Uterus (tissue), 4 donors: ENCODE data around the gene ARFGEF3. TPM values are rescaled to one million over a fixed set of nuclear protein-coding genes. Genes with fewer than 3 reads are reported as not detected.

ENCODE experiments used
- DNase-seq, 2 donors: peaks; one replicate each; pipeline ENCODE4 v3.0.0-alpha.2; 2019 to 2020
- H3K27ac ChIP-seq, 2 donors: fragments of 200-600 bp; sonication (generic); 1 replicate in 1 of 2; 2 replicates in 1 of 2; pipeline ENCODE4 v1.5.1; 2016 to 2018
- H3K27me3 ChIP-seq, 2 donors: fragments of 200-600 bp; sonication (generic); one replicate each; pipeline ENCODE4 v1.5.1; 2018 to 2019; ENCODE audit warnings: control low read depth in 1 of 2
- H3K36me3 ChIP-seq, 2 donors: fragments of 200-600 bp; sonication (generic); one replicate each; pipeline ENCODE4 v1.5.1; 2019; ENCODE audit warnings: control low read depth in 1 of 2
- H3K4me1 ChIP-seq, 2 donors: fragments of 200-600 bp; sonication (generic); one replicate each; pipeline ENCODE4 v1.5.1; 2018 to 2019; ENCODE audit warnings: control low read depth in 1 of 2
- H3K4me3 ChIP-seq, 2 donors: fragments of 200-600 bp; sonication (generic); 1 replicate in 1 of 2; 2 replicates in 1 of 2; pipeline ENCODE4 v1.5.1; 2018 to 2019; ENCODE audit warnings: mild to moderate bottlenecking in 1 of 2
- H3K9me3 ChIP-seq, 2 donors: fragments of 200-600 bp; sonication (generic); one replicate each; pipeline ENCODE4 v1.5.1; 2019; ENCODE audit warnings: control low read depth in 1 of 2
- CTCF ChIP-seq, 4 experiments: fragments of 200-600 bp in 2 of 4; fragments of 450-650 bp in 2 of 4; sonication (generic) in 2 of 4; IDR thresholded peaks; one replicate each; pipeline ENCODE4 v1.5.1; 2016 to 2019; ENCODE audit warnings: antibody characterized with exemption in 4 of 4, mild to moderate bottlenecking in 2 of 4, moderate library complexity in 1 of 4
- POLR2A ChIP-seq, 2 donors: fragments of 450-650 bp; IDR thresholded peaks; one replicate each; pipeline ENCODE4 v1.6.1; 2016; ENCODE audit warnings: antibody characterized with exemption in 2 of 2, mild to moderate bottlenecking in 1 of 2, moderate library complexity in 1 of 2
- intact Hi-C: fragments of 100-400 bp; cut with DNase I; formaldehyde crosslinking; loops from one replicate; pipeline ENCODE4 v1.15.1; 2023; ENCODE audit warnings: low total_unique reads
- total RNA-seq, 4 donors: library from RNA; depleted of rRNA in 3 of 4; stranded (reverse); fragments of >200 nt in 3 of 4; gene quantifications; one replicate each; pipeline versions ENCODE4 v1.1.0 to v1.2.4, GENCODE V29; 2014 to 2023
- donor health status: DM: yes; HTN: yes; CAD: no.

The ARFGEF3 gene
- total RNA-seq, 4 donors from 2014 or later, result 0.88 to 5.8 (median 2.4) TPM

- Histone ChIP-seq H3K36me3 (no peaks in the 10 kb centered on the region), H3K27me3 (no peaks in the 10 kb centered on the region), H3K4me1 (no peaks in the 10 kb centered on the region), H3K27ac (no peak overlapping the region), H3K4me3 (no peak overlapping the region), H3K9me3 (no peaks in the 10 kb centered on the region)
- no peak for TF ChIP-seq CTCF (IDR thresholded peaks at IDR 0.05)
- TF ChIP-seq POLR2A (IDR thresholded peaks at IDR 0.05), result no peak
- no peak for DNase-seq
- intact Hi-C loops, result no loop called here
These were observed 104.4 kb downstream of the ARFGEF3 start for GRCh38 chr6:138266095-138266494.

- no peaks in the 10 kb centered on the region for H3K27me3 ChIP-seq
- intact Hi-C loops, result no loop called here
- no peaks in the 10 kb centered on the region for H3K9me3 ChIP-seq
- TF ChIP-seq CTCF (IDR thresholded peaks at IDR 0.05) (no peak), POLR2A (IDR thresholded peaks at IDR 0.05) (no peak)
- H3K27ac ChIP-seq, result no peak overlapping the region
- no peak for DNase-seq
- no peaks in the 10 kb centered on the region for H3K4me1 ChIP-seq
- H3K4me3 ChIP-seq, result no peak overlapping the region
- no peaks in the 10 kb centered on the region for H3K36me3 ChIP-seq
These were observed 106.5 kb downstream of the ARFGEF3 start for GRCh38 chr6:138267971-138268895.

- intact Hi-C loops, result no loop called here
- DNase-seq, result no peak
These were observed 109.7 kb downstream of the ARFGEF3 start for GRCh38 chr6:138271451-138271850.

GRCh38 chr6:138272533-138273315 lies 111.0 kb downstream of the ARFGEF3 start:
- Histone ChIP-seq H3K36me3 (no peaks in the 10 kb centered on the region), H3K4me3 (no peak overlapping the region), H3K9me3 (no peaks in the 10 kb centered on the region), H3K27me3 (no peaks in the 10 kb centered on the region), H3K4me1 (no peaks in the 10 kb centered on the region), H3K27ac (no peak overlapping the region)
- intact Hi-C loops, result no loop called here
- no peak for DNase-seq
- no peak for TF ChIP-seq CTCF (IDR thresholded peaks at IDR 0.05)
- TF ChIP-seq POLR2A (IDR thresholded peaks at IDR 0.05), result no peak

More at GRCh38 chr6:138271451-138271850, 109.7 kb downstream of the ARFGEF3 start:
- Histone ChIP-seq H3K4me3 (no peak overlapping the region), H3K27ac (no peak overlapping the region), H3K36me3 (no peaks in the 10 kb centered on the region), H3K9me3 (no peaks in the 10 kb centered on the region), H3K27me3 (no peaks in the 10 kb centered on the region), H3K4me1 (no peaks in the 10 kb centered on the region)
- TF ChIP-seq POLR2A (IDR thresholded peaks at IDR 0.05), result no peak
- no peak for TF ChIP-seq CTCF (IDR thresholded peaks at IDR 0.05)

- Histone ChIP-seq H3K4me1 (no peaks in the 10 kb centered on the region), H3K4me3 (no peak overlapping the region), H3K27ac (no peak overlapping the region), H3K27me3 (no peaks in the 10 kb centered on the region), H3K9me3 (no peaks in the 10 kb centered on the region), H3K36me3 (no peaks in the 10 kb centered on the region)
- no peak for DNase-seq
- TF ChIP-seq POLR2A (IDR thresholded peaks at IDR 0.05), result no peak
- TF ChIP-seq CTCF (IDR thresholded peaks at IDR 0.05), result no peak
- intact Hi-C loops, result no loop called here
These were observed 114.2 kb downstream of the ARFGEF3 start for GRCh38 chr6:138275976-138276375.
